HepG2 (cell line): ENCODE results near the gene TBC1D10B. TPM values are rescaled to one million over a fixed set of nuclear protein-coding genes. Genes with fewer than 3 reads are reported as not detected.

ENCODE experiments used
- BHLHE40 ChIP-seq: IDR thresholded peaks from 2 replicates; pipeline ENCODE4 v1.6.1; 2011; ENCODE audit warnings: low read length, improper control_type of control experiment
- BORCS8-MEF2B ChIP-seq: sonication (generic); formaldehyde crosslinking; IDR thresholded peaks from 2 replicates; pipeline ENCODE4 v1.8.0; 2022; ENCODE audit warnings: mild to moderate bottlenecking, missing genetic modification reagents
- FOXP1 ChIP-seq, 2 experiments: fragments of 450-650 bp in 1 of 2; IDR thresholded peaks; 2 replicates each; pipeline ENCODE4 v1.6.1; 2017 to 2018; ENCODE audit warnings: antibody characterized with exemption in 1 of 2
- GZF1 ChIP-seq: sonication (generic); formaldehyde crosslinking; IDR thresholded peaks from 2 replicates; pipeline ENCODE4 v1.5.1; 2020; ENCODE audit warnings: mild to moderate bottlenecking, missing genetic modification reagents
- HHEX ChIP-seq: IDR thresholded peaks from 2 replicates; pipeline ENCODE4 v1.6.1; 2016; ENCODE audit warnings: control low read depth
- HINFP ChIP-seq: sonication (generic); formaldehyde crosslinking; IDR thresholded peaks from 2 replicates; pipeline ENCODE4 v1.4.0; 2020; ENCODE audit warnings: low read depth, mild to moderate bottlenecking, missing genetic modification reagents
- HNF1A ChIP-seq, 2 experiments: sonication (generic) in 1 of 2; formaldehyde crosslinking in 1 of 2; IDR thresholded peaks; 2 replicates each; pipeline versions ENCODE4 v1.4.0 to v1.6.1; 2016 to 2020; ENCODE audit warnings: borderline replicate concordance in 1 of 2, low read depth in 1 of 2, mild to moderate bottlenecking in 1 of 2, missing genetic modification reagents in 1 of 2
- KLF15 ChIP-seq: sonication (generic); formaldehyde crosslinking; IDR thresholded peaks from 2 replicates; pipeline ENCODE4 v1.8.1; 2023; ENCODE audit warnings: borderline replicate concordance, mild to moderate bottlenecking, inconsistent platforms, missing genetic modification reagents, mixed read lengths
- LRRFIP1 ChIP-seq: sonication (generic); formaldehyde crosslinking; conservative IDR thresholded peaks from 2 replicates; pipeline ENCODE4 v1.4.0; 2020; ENCODE audit warnings: missing genetic modification reagents
- MYC ChIP-seq: sonication (generic); formaldehyde crosslinking; IDR thresholded peaks from 2 replicates; pipeline ENCODE4 v1.9.0; 2021; ENCODE audit warnings: missing genetic modification reagents, borderline replicate concordance
- NFYC ChIP-seq: IDR thresholded peaks from 2 replicates; pipeline ENCODE4 v1.6.1; 2016; ENCODE audit warnings: missing genetic modification reagents, missing compliant biosample characterization
- PHF5A ChIP-seq: IDR thresholded peaks from one replicate; pipeline ENCODE4 v1.6.1; 2018; ENCODE audit warnings: low read depth, missing genetic modification reagents; ENCODE audit not compliant: unreplicated experiment
- RFXANK ChIP-seq: IDR thresholded peaks from 2 replicates; pipeline ENCODE4 v1.6.1; 2016
- ZBTB7A ChIP-seq: sonication (generic); formaldehyde crosslinking; IDR thresholded peaks from 2 replicates; pipeline ENCODE4 v1.8.0; 2022; ENCODE audit warnings: mild to moderate bottlenecking, missing genetic modification reagents
- ZNF652 ChIP-seq: IDR thresholded peaks from 2 replicates; pipeline ENCODE4 v1.6.1; 2016; ENCODE audit warnings: low read depth, borderline replicate concordance
- ZNF660 ChIP-seq: sonication (generic); formaldehyde crosslinking; IDR thresholded peaks from 2 replicates; pipeline ENCODE4 v1.5.1; 2020; ENCODE audit warnings: mild to moderate bottlenecking, low read depth, missing genetic modification reagents, borderline replicate concordance
- polyA plus RNA-seq, 8 experiments: library from polyadenylated mRNA; depleted of rRNA in 3 of 8; stranded (reverse) in 7 of 8; unstranded in 1 of 8; fragments of >200 nt; fragmentation: Illumina TruSeq in 4 of 8; extraction: Trizol in 4 of 8; gene quantifications; 2 replicates each; pipeline versions ENCODE4 v1.2.1 to v1.2.3, GENCODE V29; 2011 to 2016; ENCODE audit warnings: low read depth in 4 of 8, missing spikeins in 1 of 8, mixed read lengths in 1 of 8; ENCODE audit not compliant: insufficient read depth in 1 of 8
- total RNA-seq, 5 experiments: library from RNA; depleted of rRNA; stranded (reverse); fragments of >200 nt; fragmentation: Illumina TruSeq; extraction: Trizol; gene quantifications; 2 replicates each; pipeline ENCODE4 v1.2.3, GENCODE V29; 2016; ENCODE audit warnings: low read depth in 1 of 5
- TF ChIP-seq, protein P1 (sequence below): sonication (generic); formaldehyde crosslinking; IDR thresholded peaks from 2 replicates; pipeline ENCODE4 v1.4.0; 2020; ENCODE audit warnings: low read depth, missing genetic modification reagents

TBC1D10B gene
- total and polyA plus RNA-seq, 2 of the 13 experiments (the other 11 are each of a cell fraction or from before 2014, with no cell fraction given) = 15.7 to 24.8 TPM

DNA sequence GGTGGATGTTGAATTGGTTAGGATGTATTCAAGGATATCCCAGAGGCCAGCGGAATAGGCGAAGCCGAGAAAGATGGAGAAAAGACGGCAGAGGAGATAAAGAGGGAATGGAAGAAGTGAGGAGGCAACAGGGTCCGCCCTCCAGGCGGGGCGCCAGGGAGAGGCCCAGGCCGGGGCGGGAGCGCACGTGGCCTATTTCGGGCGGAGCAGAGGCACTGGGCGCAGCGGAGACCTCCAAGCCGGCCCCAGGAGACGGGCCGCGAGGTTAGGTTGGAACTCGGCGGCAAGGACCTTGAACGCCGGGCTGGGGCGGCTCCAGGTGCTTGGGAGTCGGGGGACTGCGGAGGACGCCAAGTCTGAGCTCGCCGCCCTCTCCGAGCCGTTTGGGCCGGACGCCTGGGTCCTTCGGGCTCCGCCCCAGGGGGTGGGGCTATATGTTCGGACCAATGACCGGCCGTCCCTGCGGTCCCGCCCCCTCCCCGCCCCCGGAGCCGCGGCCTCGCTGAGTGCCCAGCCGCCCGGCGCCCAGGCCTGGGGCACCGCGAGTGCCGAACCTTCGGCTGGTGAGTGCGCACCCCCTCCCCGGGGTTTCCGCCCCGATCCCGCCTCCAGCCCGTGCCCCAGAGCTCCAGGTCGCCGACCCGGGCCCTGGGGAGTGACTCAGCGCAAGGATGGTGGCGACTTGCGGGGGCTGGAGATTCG, 37.0 kb upstream of the TBC1D10B start, which contains the start of gene ZNF771 (continued):
- TF ChIP-seq ZNF652 (CRISPR knock-in tag) (no peak), MYC (CRISPR knock-in tag) (peak; percentile 99), PHF5A (CRISPR knock-in tag) (no peak), ZBTB7A (CRISPR knock-in tag) (no peak), RFXANK (CRISPR knock-in tag) (no peak), FOXP1 (IDR thresholded peaks at IDR 0.05) (no peak), FOXP1 (CRISPR knock-in tag; IDR thresholded peaks at IDR 0.05) (0 out of 2 replicates have a peak, but pooled peaks have one; percentile 13), HINFP (CRISPR knock-in tag) (peak; percentile 62; the same call in 1 of the 2 replicates), ZNF660 (CRISPR knock-in tag) (no peak), BORCS8-MEF2B (CRISPR knock-in tag) (peak; percentile 74; the same call in 1 of the 2 replicates), KLF15 (CRISPR knock-in tag) (peak; percentile 96), HHEX (CRISPR knock-in tag) (no peak), LRRFIP1 (CRISPR knock-in tag) (0 out of 2 replicates have a peak, but pooled peaks have one; percentile 51), NFYC (CRISPR knock-in tag) (peak; percentile 76), GZF1 (CRISPR knock-in tag) (peak; percentile 85; the same call in 1 of the 2 replicates), HNF1A (IDR thresholded peaks at IDR 0.05; ENCODE audit: low read depth) (no peak), HNF1A (CRISPR knock-in tag; IDR thresholded peaks at IDR 0.05; ENCODE audit: borderline replicate concordance) (peak; percentile 70; the same call in 1 of the 2 replicates), BHLHE40 (peak; percentile 62)
- TF ChIP-seq, protein P1, sequence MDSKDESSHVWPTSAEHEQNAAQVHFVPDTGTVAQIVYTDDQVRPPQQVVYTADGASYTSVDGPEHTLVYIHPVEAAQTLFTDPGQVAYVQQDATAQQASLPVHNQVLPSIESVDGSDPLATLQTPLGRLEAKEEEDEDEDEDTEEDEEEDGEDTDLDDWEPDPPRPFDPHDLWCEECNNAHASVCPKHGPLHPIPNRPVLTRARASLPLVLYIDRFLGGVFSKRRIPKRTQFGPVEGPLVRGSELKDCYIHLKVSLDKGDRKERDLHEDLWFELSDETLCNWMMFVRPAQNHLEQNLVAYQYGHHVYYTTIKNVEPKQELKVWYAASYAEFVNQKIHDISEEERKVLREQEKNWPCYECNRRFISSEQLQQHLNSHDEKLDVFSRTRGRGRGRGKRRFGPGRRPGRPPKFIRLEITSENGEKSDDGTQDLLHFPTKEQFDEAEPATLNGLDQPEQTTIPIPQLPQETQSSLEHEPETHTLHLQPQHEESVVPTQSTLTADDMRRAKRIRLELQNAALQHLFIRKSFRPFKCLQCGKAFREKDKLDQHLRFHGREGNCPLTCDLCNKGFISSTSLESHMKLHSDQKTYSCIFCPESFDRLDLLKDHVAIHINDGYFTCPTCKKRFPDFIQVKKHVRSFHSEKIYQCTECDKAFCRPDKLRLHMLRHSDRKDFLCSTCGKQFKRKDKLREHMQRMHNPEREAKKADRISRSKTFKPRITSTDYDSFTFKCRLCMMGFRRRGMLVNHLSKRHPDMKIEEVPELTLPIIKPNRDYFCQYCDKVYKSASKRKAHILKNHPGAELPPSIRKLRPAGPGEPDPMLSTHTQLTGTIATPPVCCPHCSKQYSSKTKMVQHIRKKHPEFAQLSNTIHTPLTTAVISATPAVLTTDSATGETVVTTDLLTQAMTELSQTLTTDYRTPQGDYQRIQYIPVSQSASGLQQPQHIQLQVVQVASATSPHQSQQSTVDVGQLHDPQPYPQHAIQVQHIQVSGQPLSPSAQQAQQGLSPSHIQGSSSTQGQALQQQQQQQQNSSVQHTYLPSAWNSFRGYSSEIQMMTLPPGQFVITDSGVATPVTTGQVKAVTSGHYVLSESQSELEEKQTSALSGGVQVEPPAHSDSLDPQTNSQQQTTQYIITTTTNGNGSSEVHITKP (CRISPR knock-in tag) = no peak
